GM12891 (cell line): ENCODE results near the gene SENP8.

Experiments
- POLR2A ChIP-seq: IDR thresholded peaks from 2 replicates; pipeline ENCODE4 v1.6.1; 2011; ENCODE audit warnings: low read depth, low read length, control low read depth
- POU2F2 ChIP-seq: IDR thresholded peaks from 2 replicates; pipeline ENCODE4 v1.6.1; 2011; ENCODE audit warnings: low read depth, mild to moderate bottlenecking, control low read depth, low read length, moderate library complexity

DNA sequence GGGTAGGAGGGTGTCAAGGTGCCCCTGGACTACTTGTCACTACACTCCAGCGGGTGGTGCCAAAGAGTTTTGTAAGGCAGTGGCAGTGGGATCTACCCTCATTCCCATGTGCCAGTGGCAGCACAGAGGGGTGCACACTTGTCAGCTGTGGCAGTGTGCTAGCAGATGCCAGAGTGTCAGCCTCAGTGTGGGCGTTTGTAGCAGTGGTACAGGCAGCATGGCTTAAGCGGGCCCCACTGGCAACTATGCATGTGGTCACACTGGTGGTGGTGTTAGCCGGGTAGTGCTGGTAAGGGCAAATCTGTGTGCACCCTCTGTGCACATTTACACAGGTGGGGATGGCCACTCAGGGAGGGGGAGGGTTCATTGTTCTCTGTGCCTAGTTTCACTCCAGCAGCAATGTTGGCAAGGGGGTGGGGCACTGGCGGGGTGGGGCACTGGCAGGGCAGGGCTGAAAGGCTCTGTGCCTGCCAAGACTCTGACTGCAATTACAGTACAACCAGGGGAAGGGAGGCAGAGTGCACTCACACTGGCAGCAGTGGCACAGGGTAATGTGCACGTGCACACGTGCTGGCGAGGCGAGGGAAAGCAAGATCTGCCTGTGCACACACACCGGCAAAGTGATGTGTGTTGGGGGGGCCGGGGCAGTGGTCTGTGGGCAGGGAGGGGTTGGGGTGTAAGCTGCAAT, 32.0 kb upstream of the SENP8 start:
- TF ChIP-seq POU2F2: no peak
- no peak for TF ChIP-seq POLR2A
